HG03521 (cell line): ENCODE data around the gene COL23A1.

ENCODE experiments used
- ATAC-seq: cut with Tn5 transposase; IDR thresholded peaks from one replicate; pipeline ENCODE4 v1.9.1; 2021; ENCODE audit warnings: mild to moderate bottlenecking, moderate library complexity; ENCODE audit not compliant: unreplicated experiment

Gene COL23A1

GRCh38 chr5:178191661-178192060, 398.5 kb downstream of the COL23A1 start:
- ATAC-seq, result no peak

DNA sequence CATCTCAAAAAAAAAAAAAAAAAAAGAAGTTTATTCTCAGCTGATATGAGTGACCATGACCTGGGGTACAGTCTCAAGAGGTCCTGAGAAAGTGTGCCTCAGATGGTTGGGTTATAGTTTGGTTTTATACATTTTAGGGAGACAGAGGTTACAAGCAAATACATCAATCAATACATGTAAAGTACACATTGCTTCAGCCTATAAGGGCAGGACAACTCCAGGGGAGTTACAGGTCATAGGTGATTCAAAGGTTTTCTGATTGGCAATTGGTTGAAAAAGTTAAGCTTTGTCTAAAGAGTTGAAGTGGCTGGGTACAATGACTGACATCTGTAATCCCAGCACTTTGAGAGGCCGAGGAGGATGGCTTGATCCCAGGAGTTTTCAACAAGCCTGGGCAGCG, 400.8 kb downstream of the COL23A1 start:
- ATAC-seq, result no peak
